CD4-positive, alpha-beta T cell treated with Interleukin-6 for 4 hours (primary cell): ENCODE data around the gene CTSV.
"Not testable (repeated sequence)": the region's sequence is repeated elsewhere in the genome, so short reads cannot be mapped to it uniquely, and the experiment has no call there.

Experiments
- DNase-seq: peaks from one replicate; pipeline ENCODE4 v3.0.0-alpha.2; 2020; ENCODE audit warnings: mixed read lengths

CTSV gene

GRCh38 chr9:97038611-97039513, at the start of gene CTSV:
Gene CTSV (minus strand): TSS chr9:97039142. CDS start chr9:97038043, 1,099 bp downstream.
- peak; percentile 75 for DNase-seq

DNA sequence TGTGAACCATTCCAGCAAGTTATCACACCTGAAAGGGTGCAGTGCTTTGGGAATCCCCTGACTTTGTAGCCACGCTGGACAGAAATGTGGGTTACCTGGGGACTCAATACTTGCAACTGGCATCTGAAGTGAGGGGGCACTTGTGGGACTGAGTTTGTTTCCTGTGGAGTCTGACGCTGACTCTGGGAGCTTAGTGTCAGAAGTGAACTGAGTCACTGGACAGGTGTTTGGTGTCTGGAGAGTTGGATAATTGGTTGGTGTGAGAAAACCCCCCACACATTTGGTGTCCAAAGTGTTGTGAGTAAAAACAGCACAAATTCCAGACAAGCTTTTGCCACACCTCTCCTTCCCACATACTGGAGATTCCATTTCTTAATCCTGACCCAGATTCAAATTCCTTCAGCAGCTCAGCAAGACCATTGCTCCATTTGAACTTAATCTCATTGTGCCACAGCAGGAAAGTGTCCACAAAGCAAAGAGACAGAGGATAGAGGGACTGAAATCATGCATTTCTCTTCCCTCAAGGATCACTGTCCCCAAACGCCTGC, 48.8 kb upstream of the CTSV start:
- DNase-seq = not testable (repeated sequence)

GRCh38 chr9:97084562-97084991, 45.6 kb upstream of the CTSV start:
- DNase-seq = not testable (repeated sequence)

DNA sequence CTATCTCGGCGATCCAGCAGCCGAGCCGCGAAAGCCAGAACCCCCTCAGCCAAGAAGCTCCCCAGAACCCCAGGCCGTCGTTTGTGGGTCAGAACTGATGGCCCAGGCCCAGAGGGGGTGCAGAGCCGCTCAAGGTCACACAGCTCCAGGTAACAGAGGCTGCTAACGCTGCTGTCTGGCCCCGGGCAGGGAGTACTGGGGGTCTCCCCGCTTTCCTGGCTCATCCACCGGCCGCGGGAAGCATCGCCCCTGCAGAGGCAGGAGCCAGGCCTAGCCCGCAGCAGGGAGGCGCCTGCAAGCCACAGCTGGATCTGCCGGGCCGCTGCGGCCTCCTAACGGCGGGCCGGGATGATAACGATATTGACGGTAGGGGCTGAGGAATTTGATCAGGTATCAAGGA, 39.4 kb upstream of the CTSV start:
- no peak for DNase-seq

DNA sequence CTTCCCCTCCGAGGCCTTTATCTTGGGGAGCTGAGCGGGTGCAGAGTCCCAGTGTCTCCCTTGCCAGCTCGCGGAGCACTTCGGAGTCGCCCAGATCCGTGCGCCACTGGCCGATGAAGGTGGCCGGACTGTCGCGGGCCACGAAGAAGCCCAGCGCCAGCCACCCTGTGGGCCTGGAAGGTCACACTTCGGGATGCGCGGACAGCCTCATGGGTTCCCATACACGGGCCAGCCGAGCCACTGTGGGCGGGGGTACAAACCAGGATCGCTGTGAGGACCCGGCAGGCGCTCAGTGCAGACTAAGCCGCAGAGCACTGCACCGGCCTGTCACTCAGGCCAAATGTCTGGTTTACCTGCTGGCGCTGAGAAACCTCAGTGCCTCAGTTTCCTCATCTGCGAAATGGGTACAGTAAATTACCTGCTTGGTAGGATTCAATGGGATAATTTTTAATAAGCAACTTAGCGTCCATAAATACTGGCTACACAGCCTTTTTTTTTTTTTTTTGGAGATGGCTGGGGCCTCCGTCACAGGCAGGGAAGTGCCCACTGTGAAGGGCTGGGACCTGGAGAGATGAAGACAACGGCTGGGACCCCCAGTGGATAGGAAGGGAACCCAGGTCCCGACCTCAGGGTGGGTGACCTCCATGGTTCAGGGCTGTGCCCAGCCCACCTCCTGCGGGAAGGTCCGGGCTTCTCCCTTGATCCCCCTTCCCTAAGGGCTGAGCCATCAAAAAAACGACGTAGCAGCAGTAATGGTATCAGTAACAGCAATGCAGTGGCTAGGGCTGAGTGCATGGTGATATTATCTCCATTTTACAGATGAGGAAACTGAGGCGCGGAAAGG, 38.7 kb upstream of the CTSV start:
- no peak for DNase-seq

DNA sequence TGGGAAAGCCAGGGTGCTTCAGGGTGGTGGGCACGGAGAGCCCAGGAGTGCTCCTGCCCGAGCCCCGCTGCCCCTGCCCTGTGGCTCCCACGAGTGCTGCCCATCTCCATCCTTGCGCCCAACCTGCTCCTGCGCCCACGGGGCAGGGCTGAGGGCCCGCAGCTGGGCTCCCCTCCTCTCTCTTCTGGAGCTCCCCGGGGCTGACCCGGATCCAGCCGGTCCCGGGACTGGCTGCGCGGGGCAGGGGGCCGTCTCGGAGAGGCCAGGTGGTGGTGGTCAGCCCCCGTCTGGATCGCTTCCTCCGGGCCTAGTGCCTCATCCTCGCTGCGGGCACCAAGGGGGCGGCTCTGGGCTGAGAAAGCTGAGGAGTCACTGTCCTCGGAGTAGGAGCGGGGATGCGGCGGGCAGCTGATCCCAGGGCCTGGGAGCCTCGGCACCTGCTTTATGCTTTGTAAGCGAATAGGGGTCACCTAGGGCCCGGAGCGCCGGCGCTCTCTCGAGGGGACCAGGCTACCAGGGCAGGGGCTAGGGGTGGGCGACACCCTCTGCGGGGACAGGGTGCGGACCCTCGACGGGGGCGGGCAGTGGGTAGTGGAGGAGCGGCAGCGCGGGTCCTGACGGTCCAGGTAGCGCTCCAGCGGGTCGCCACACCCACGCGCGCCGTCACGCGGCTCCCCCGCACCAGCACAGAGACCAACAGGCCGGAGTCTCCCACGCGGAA, 37.9 kb upstream of the CTSV start:
- not testable (repeated sequence) for DNase-seq

- no peak for DNase-seq
Observed at GRCh38 chr9:97076238-97076637, 37.3 kb upstream of the CTSV start.

DNA sequence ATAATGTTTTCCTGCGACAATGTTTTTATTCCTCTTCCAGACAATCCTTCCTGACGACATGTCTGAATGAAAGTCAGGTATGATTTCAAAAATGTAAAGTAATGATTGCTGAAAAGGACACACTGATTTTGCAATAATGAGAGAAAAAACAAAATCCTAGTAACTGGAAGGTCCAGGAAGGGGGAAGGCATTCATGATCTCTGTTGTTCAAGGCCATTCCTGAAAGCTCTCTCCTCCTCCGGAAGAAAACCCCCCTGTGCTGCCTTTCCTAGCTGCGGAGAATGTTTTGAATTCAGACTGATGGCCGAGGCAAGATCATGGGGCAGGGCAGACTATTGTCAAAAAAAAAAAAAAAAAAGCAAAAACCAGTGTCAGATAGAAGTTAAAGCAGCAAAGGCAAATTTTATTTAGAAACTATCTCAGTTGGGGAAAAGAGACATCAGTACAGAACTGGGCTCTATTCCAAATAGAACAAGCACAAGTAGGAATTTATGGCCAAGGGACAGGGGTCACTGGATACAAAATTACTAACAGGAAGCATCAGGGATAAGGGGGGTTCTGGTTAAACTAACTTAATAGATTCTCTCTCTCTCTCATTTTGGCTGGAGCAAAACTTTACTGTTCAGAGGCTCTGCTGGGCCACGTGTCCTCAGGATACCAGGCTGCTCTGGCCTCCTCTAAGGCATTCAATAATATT, 36.5 kb upstream of the CTSV start:
- DNase-seq = no peak

GRCh38 chr9:97073506-97073905, 34.6 kb upstream of the CTSV start:
- no peak for DNase-seq

- DNase-seq = no peak
Observed at GRCh38 chr9:97072285-97072776, 33.4 kb upstream of the CTSV start.

DNA sequence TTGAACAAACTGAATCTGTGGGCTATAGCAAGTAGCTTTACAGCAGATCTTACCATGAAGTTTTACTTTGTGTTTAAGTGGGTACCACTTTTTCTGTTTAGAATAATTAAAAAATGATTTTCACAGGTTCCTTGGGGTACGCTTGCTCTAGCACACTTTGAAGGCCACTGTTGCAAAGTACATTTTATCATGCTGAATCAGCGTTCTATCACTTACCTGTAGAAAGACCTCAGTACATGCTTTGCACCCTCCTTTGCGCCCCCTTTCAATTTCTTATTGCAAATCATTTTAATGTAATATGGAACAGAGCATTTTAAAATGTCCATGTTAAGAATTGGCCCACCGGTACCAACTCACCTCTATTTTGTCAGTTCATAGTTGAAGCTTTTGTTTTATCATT, 31.4 kb upstream of the CTSV start:
- DNase-seq = not testable (repeated sequence)

GRCh38 chr9:97067490-97067889, 28.5 kb upstream of the CTSV start:
- no peak for DNase-seq

- no peak for DNase-seq
Observed at GRCh38 chr9:97064176-97064575, 25.2 kb upstream of the CTSV start.

- no peak for DNase-seq
Observed at GRCh38 chr9:97060796-97061195, 21.9 kb upstream of the CTSV start.

- DNase-seq = no peak
Observed at GRCh38 chr9:97059626-97060025, 20.7 kb upstream of the CTSV start.

DNA sequence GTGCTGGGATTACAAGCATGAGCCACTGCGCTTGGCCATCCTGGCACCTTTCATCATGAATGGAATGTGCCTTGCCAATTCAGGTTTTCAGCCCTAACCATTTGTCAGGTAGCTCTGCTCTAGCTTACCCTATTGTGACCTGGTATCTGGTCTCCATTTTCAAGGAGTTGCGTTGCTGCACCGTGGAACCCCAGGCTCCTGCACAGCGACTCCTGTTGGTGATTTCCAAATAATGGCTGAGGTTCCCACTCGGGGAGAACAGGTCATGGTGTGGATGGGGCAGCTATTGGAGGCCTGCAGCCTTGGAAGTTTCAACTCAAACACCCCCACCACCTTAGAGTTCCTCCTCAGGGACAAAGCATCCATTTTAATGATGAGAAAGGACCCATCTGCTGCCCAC, 18.7 kb upstream of the CTSV start:
- DNase-seq = no peak

- DNase-seq = not testable (repeated sequence)
Observed at GRCh38 chr9:97055891-97056290, 16.9 kb upstream of the CTSV start.

- DNase-seq = no peak
Observed at GRCh38 chr9:97053717-97054116, 14.8 kb upstream of the CTSV start.

DNA sequence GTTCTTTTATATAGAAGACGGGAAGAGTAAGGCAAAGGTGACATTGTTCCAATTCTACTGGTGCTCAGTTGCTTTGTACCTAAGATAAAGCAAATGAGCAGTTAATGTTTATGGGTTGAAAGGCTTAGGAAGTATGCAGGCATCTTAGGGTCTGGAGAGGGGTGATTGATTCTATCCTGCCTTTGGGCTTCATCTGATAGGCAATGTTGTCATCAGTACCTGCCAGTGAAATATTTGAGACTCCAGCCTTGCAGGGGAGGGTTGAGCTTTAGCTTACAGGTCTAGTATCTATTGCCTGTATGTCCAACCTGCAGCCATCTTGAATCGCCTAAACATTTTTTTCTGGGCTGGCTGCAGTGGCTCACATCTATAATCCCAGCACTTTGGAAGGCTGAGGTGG, 13.8 kb upstream of the CTSV start:
- no peak for DNase-seq

GRCh38 chr9:97046228-97046627, 7.3 kb upstream of the CTSV start:
- no peak for DNase-seq

DNA sequence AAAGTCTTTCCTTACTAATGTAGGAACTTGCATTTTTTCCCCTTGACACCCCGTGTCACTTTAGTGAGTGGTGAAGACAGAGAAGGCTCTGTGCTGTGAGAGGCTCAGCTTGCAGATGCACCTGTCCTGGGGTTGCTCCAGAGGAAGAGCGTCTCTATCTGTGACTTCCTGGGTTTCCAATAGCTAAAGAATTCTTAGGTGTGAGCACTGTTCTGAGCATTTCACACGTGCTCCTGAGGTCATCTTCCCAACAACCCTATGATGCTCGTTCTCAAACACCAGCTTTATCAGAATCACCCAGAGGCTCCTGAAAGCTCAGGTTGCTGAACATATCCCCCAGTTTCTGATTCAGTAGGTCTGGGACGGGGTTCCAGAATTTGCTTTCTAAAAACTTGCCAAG, 6.4 kb upstream of the CTSV start:
- no peak for DNase-seq

GRCh38 chr9:97041898-97042297, 3.0 kb upstream of the CTSV start:
- no peak for DNase-seq
